Endothelial cell of umbilical vein (primary cell): ENCODE measurements around the gene PRR5. TPM values are rescaled to one million over a fixed set of nuclear protein-coding genes. Genes with fewer than 3 reads are reported as not detected.

ENCODE experiments used
- BruUV-seq: library from RNA; stranded (reverse); fragments of 400-500 nt; replicated peaks from 2 replicates; lab custom pipeline; 2021; lab: Mats Ljungman, UMichigan
- CTCF ChIA-PET: fragments of 300-600, 350-600 bp; sonication (Branson Sonifier 250); formaldehyde crosslinking; loops from one replicate; lab custom pipeline; 2021; ENCODE audit warnings: antibody characterized with exemption, inconsistent platforms; lab: Charles Lee
- POLR2A ChIA-PET: fragments of 300-600, 350-600 bp; sonication (Branson Sonifier 250); formaldehyde crosslinking; loops from one replicate; lab custom pipeline; 2021; ENCODE audit warnings: antibody characterized with exemption, inconsistent platforms; lab: Charles Lee
- DNase-seq: peaks from one replicate; pipeline ENCODE4 v3.0.0-alpha.2; 2011; ENCODE audit warnings: low read depth, low spot score
- FAIRE-seq: peaks from 2 replicates; lab custom pipeline; 2011; peaks lifted over from hg19 to GRCh38; lab: Jason Lieb, UNC
- H2AFZ ChIP-seq: 2 replicates; pipeline ENCODE4 v1.6.0; 2012; ENCODE audit warnings: low read depth, low read length, control low read depth, inconsistent platforms
- H3K27ac ChIP-seq: 2 replicates; pipeline ENCODE4 v1.5.1; 2011; ENCODE audit warnings: low read depth, mild to moderate bottlenecking, control low read depth, low read length, moderate library complexity; ENCODE audit not compliant: insufficient read depth
- H3K27me3 ChIP-seq, 2 experiments: 2 replicates each; pipeline versions ENCODE4 v1.6.0 to v1.6.1; 2011; ENCODE audit warnings: low read length in 2 of 2, mixed read lengths in 1 of 2; ENCODE audit not compliant: control insufficient read depth in 2 of 2, insufficient read depth in 2 of 2
- H3K36me3 ChIP-seq, 2 experiments: 2 replicates in 1 of 2; 3 replicates in 1 of 2; pipeline ENCODE4 v1.5.1; 2011; ENCODE audit warnings: low read length in 2 of 2, mild to moderate bottlenecking in 1 of 2, moderate library complexity in 1 of 2; ENCODE audit not compliant: control insufficient read depth in 2 of 2, insufficient read depth in 2 of 2; ENCODE audit errors: extremely low read depth in 1 of 2
- H3K4me1 ChIP-seq: 3 replicates; pipeline ENCODE4 v1.5.1; 2011; ENCODE audit warnings: mild to moderate bottlenecking, low read length; ENCODE audit not compliant: control insufficient read depth, insufficient read depth; ENCODE audit errors: extremely low read depth
- H3K4me2 ChIP-seq: 2 replicates; pipeline ENCODE4 v1.6.1; 2011; ENCODE audit warnings: low read length, control low read depth, mixed read lengths; ENCODE audit not compliant: insufficient read depth
- H3K4me3 ChIP-seq, 3 experiments: fragments of 200-600 bp in 1 of 3; sonication (generic), shearing (Covaris generic) in 1 of 3; replicated peaks in 1 of 3; 2 replicates each; pipeline ENCODE4 v1.5.1; 2011 to 2016; ENCODE audit warnings: control low read depth in 3 of 3, low read length in 3 of 3, mild to moderate bottlenecking in 2 of 3, inconsistent platforms in 1 of 3, low read depth in 1 of 3, moderate library complexity in 1 of 3; ENCODE audit not compliant: insufficient read depth in 1 of 3
- H3K79me2 ChIP-seq: 2 replicates; pipeline ENCODE4 v1.6.0; 2012; ENCODE audit warnings: low read length, inconsistent platforms; ENCODE audit not compliant: control insufficient read depth, insufficient read depth
- H3K9ac ChIP-seq: replicated peaks from 2 replicates; pipeline ENCODE3; 2011; ENCODE audit warnings: low read length, control low read depth; ENCODE audit not compliant: insufficient read depth; ENCODE audit errors: extremely low read depth
- H3K9me1 ChIP-seq: replicated peaks from 3 replicates; pipeline ENCODE4 v1.6.0; 2011; ENCODE audit warnings: mild to moderate bottlenecking, low read length; ENCODE audit not compliant: control insufficient read depth, insufficient read depth; ENCODE audit errors: extremely low read depth
- H3K9me3 ChIP-seq: replicated peaks from 2 replicates; pipeline ENCODE4 v1.5.1; 2012; ENCODE audit warnings: low read length, inconsistent platforms; ENCODE audit not compliant: control insufficient read depth, insufficient read depth
- H4K20me1 ChIP-seq: replicated peaks from 2 replicates; pipeline ENCODE3; 2011; ENCODE audit warnings: mild to moderate bottlenecking, low read length; ENCODE audit not compliant: control insufficient read depth, insufficient read depth; ENCODE audit errors: extremely low read depth
- EZH2 ChIP-seq: IDR thresholded peaks from 2 replicates; pipeline ENCODE4 v1.6.1; 2012; ENCODE audit warnings: borderline replicate concordance, low read depth, mild to moderate bottlenecking, moderate library complexity, low read length, inconsistent platforms; ENCODE audit not compliant: severe bottlenecking
- FOS ChIP-seq: IDR thresholded peaks from 2 replicates; pipeline ENCODE4 v1.6.1; 2011; ENCODE audit warnings: mild to moderate bottlenecking, low read length, moderate library complexity, borderline replicate concordance; ENCODE audit not compliant: insufficient read depth
- GATA2 ChIP-seq: IDR thresholded peaks from 2 replicates; pipeline ENCODE4 v1.7.0; 2011; ENCODE audit warnings: low read depth, mild to moderate bottlenecking, moderate library complexity, mixed read lengths, low read length; ENCODE audit not compliant: insufficient read length, insufficient read depth
- JUN ChIP-seq: IDR thresholded peaks from 2 replicates; pipeline ENCODE4 v1.6.1; 2011; ENCODE audit warnings: borderline replicate concordance, low read depth; ENCODE audit not compliant: insufficient read length, insufficient read depth
- MYC ChIP-seq: IDR thresholded peaks from one replicate; pipeline ENCODE4 v1.6.1; 2011; ENCODE audit warnings: mild to moderate bottlenecking, low read depth, low read length
- POLR2A ChIP-seq: IDR thresholded peaks from 2 replicates; pipeline ENCODE4 v1.6.1; 2012; ENCODE audit warnings: low read depth, mild to moderate bottlenecking, control low read depth, low read length
- POLR2AphosphoS5 ChIP-seq: IDR thresholded peaks from 2 replicates; pipeline ENCODE4 v1.6.1; 2012; ENCODE audit warnings: low read depth, mild to moderate bottlenecking, control low read depth, low read length, moderate library complexity; ENCODE audit not compliant: insufficient read depth
- dilution Hi-C: fragments of 300-500 bp; cut with MboI; formaldehyde crosslinking; loops from one replicate; pipeline ENCODE4 v1.15.0; 2019; ENCODE audit warnings: low sequenced_read_pairs; ENCODE audit not compliant: extremely low pct_ligation_motif_present
- intact Hi-C: fragments of 100-400 bp; cut with micrococcal nuclease; formaldehyde crosslinking; loops from one replicate; pipeline ENCODE4 v1.10.0; 2022
- polyA plus RNA-seq, 4 experiments: library from polyadenylated mRNA; depleted of rRNA in 3 of 4; stranded (reverse) in 3 of 4; unstranded in 1 of 4; fragments of >200 nt; gene quantifications; 2 replicates each; pipeline versions ENCODE4 v1.2.1 to v1.2.3, GENCODE V29; 2011 to 2012; ENCODE audit warnings: missing spikeins in 1 of 4
- total RNA-seq: library from RNA; stranded (reverse); gene quantifications from 2 replicates; pipeline ENCODE4 v1.2.3, GENCODE V29; 2021
- TF ChIP-seq, protein P1 (sequence below): IDR thresholded peaks from 2 replicates; pipeline ENCODE4 v1.6.1; 2011; ENCODE audit not compliant: insufficient read depth, insufficient read length
- TF ChIP-seq, protein P2 (sequence below), 2 donors: IDR thresholded peaks; 1 replicate in 1 of 2; 2 replicates in 1 of 2; pipeline ENCODE4 v1.5.1; 2011; ENCODE audit warnings: low read length in 2 of 2, mild to moderate bottlenecking in 2 of 2, moderate library complexity in 2 of 2, control low read depth in 1 of 2, inconsistent platforms in 1 of 2, low read depth in 1 of 2; ENCODE audit not compliant: insufficient read depth in 1 of 2; ENCODE audit errors: extremely low read depth in 1 of 2

The PRR5 gene
- total and polyA plus RNA-seq, 2 donors (not counting 3 experiments of a cell fraction or from before 2014, with no cell fraction given), result 4.3 to 9.0 TPM

DNA sequence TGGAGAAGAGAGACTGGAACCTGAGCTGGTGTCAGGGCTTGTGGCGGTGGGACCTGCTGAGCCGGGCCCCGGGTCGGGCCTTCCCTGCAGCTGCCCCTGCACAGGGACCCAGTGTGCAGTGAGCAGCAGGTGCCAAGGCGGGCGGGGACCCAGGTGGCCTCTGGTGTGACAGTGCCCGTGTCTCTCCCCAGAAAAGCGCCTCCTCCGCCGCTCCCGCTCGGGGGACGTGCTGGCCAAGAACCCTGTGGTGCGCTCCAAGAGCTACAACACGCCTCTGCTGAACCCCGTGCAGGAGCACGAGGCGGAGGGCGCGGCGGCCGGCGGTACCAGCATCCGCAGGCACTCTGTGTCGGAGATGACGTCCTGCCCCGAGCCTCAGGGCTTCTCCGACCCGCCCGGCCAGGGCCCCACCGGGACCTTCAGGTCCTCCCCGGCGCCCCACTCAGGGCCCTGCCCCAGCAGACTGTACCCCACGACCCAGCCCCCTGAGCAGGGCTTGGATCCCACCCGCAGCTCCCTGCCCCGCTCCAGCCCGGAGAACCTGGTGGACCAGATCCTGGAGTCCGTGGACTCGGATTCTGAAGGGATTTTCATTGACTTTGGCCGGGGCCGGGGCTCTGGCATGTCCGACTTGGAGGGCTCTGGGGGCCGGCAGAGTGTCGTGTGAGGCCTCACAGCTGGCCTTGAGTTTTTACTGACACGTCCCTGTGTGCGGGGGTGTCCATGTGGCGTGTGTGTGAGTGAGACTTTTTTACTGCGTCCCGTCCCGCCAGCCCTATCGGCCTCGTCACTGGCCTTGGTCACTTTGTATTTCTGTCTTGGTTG lies 34.8 kb downstream of the PRR5 start:
- ChIA-PET POLR2A (no interaction called here), CTCF (interaction anchor here (0.5 to 4.3 kb wide), 2 partner anchors 40 to 580 kb away, joined by 4 to 41 read pairs; no protein-coding TSS in a partner anchor)
- dilution Hi-C loops (no loop called here), intact Hi-C loops (loop anchor here (1.0 kb wide), 1 partner anchor 39 kb away; no protein-coding TSS in a partner anchor)
- FAIRE-seq, result no peak
- Histone ChIP-seq H3K4me1 (no peaks in the 10 kb centered on the region), H3K27me3 (no peaks in the 10 kb centered on the region), H3K9ac (no peak overlapping the region), H3K36me3 (no peaks in the 10 kb centered on the region), H4K20me1 (no peaks in the 10 kb centered on the region), H3K9me3 (no peaks in the 10 kb centered on the region), H2AFZ (no peak overlapping the region), H3K4me3 (no peak overlapping the region), H3K27ac (no peak overlapping the region), H3K4me2 (no peak overlapping the region), H3K79me2 (no peaks in the 10 kb centered on the region), H3K9me1 (no peaks in the 10 kb centered on the region)
- no peak for DNase-seq
- BruUV-seq, result no TSS peak
- no peak for TF ChIP-seq FOS
- no peak for TF ChIP-seq MYC
- TF ChIP-seq, protein P1, sequence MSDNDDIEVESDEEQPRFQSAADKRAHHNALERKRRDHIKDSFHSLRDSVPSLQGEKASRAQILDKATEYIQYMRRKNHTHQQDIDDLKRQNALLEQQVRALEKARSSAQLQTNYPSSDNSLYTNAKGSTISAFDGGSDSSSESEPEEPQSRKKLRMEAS, result no peak
- TF ChIP-seq, protein P2, sequence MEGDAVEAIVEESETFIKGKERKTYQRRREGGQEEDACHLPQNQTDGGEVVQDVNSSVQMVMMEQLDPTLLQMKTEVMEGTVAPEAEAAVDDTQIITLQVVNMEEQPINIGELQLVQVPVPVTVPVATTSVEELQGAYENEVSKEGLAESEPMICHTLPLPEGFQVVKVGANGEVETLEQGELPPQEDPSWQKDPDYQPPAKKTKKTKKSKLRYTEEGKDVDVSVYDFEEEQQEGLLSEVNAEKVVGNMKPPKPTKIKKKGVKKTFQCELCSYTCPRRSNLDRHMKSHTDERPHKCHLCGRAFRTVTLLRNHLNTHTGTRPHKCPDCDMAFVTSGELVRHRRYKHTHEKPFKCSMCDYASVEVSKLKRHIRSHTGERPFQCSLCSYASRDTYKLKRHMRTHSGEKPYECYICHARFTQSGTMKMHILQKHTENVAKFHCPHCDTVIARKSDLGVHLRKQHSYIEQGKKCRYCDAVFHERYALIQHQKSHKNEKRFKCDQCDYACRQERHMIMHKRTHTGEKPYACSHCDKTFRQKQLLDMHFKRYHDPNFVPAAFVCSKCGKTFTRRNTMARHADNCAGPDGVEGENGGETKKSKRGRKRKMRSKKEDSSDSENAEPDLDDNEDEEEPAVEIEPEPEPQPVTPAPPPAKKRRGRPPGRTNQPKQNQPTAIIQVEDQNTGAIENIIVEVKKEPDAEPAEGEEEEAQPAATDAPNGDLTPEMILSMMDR (IDR thresholded peaks at IDR 0.05; ENCODE audit: extremely low read depth in 1 of 2, insufficient read depth in 1 of 2, low read depth in 1 of 2, low read length in 2 of 2), result no peak
- no peak for TF ChIP-seq POLR2A
- TF ChIP-seq EZH2, result no peak
- no peak for TF ChIP-seq GATA2
- TF ChIP-seq JUN, result no peak
- TF ChIP-seq POLR2AphosphoS5, result no peak
